ENCODE measurements around the gene C19orf73.

Gene C19orf73

DNA sequence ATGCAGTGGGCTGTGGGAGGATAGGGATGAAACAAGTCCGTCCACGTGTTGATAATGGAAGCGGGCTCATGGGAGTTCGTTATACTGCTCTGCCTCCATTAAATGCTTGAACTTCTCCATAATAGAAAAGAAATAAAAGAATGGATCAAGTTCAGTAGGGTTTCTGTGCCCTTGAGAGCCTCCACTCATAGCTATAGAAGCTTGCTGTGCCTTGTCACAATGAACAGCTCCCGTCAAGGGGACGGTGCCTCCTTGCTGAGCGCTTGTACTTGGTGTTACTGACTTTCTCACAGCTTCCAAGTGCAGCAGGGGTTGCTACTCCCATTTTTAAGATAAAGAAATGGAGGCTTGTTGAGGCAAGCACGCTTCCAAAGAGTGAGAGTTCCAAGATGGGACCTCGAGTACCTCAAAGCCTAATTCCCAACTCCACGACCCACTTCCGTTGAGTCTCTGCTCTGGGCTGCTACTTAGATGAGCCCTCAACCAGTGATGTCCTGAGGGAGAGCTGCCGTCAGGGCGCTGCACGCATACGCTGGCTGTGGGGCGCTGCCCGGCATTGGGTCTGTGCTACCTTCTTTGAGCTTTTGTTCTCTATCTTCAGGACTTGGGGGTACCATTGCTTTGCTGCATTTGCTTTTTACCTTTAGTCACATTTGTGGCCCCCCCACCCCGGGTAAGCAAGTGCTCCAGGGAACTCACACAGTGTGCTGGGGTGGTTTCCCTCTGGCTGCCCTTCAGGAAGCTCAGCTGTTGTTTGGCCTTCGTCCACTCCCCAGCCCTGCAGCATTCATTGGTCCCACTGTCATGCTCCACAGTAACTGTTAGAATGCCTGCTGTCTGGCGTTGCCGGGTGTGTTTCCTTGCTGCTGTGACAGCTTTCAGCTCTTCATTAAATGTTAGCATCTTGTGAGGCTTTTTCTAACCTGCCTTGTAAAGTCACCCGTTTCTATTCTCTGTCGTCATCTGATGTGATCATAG, 24.1 kb downstream of the C19orf73 start:
- H3K4me3 ChIP-seq (ENCODE audit: low read depth, low read length) = no peak overlapping the region
- TF ChIP-seq, protein P1, sequence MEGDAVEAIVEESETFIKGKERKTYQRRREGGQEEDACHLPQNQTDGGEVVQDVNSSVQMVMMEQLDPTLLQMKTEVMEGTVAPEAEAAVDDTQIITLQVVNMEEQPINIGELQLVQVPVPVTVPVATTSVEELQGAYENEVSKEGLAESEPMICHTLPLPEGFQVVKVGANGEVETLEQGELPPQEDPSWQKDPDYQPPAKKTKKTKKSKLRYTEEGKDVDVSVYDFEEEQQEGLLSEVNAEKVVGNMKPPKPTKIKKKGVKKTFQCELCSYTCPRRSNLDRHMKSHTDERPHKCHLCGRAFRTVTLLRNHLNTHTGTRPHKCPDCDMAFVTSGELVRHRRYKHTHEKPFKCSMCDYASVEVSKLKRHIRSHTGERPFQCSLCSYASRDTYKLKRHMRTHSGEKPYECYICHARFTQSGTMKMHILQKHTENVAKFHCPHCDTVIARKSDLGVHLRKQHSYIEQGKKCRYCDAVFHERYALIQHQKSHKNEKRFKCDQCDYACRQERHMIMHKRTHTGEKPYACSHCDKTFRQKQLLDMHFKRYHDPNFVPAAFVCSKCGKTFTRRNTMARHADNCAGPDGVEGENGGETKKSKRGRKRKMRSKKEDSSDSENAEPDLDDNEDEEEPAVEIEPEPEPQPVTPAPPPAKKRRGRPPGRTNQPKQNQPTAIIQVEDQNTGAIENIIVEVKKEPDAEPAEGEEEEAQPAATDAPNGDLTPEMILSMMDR (IDR thresholded peaks at IDR 0.05; ENCODE audit: control insufficient read depth, extremely low read depth, insufficient read depth) = no peak
- DNase-seq (ENCODE audit: low read depth) = no peak

DNA sequence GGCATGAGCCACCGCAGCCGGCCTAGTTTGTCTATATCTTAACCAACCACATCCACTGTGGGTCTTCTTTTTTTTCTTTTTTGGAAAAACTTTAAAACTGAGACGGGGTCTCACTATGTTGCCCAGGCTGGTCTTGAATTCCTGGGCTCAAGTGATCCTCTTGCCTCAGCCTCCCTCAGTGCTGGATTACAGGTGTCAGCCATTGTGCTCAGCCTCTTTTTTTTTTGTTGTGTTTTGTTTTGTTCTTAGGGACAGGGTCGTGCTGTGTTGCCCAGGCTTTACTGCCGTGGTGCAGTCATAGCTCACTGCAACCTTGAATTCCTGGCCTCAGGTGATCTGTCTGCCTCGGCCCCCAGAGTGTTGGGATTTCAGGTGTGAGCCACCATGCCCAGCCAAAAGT, 26.3 kb downstream of the C19orf73 start:
- TF ChIP-seq, protein P1 (IDR thresholded peaks at IDR 0.05; ENCODE audit: control insufficient read depth, extremely low read depth, insufficient read depth) = no peak
- H3K4me3 ChIP-seq (ENCODE audit: low read depth, low read length) = no peak overlapping the region
- no peak for DNase-seq (ENCODE audit: low read depth)

DNA sequence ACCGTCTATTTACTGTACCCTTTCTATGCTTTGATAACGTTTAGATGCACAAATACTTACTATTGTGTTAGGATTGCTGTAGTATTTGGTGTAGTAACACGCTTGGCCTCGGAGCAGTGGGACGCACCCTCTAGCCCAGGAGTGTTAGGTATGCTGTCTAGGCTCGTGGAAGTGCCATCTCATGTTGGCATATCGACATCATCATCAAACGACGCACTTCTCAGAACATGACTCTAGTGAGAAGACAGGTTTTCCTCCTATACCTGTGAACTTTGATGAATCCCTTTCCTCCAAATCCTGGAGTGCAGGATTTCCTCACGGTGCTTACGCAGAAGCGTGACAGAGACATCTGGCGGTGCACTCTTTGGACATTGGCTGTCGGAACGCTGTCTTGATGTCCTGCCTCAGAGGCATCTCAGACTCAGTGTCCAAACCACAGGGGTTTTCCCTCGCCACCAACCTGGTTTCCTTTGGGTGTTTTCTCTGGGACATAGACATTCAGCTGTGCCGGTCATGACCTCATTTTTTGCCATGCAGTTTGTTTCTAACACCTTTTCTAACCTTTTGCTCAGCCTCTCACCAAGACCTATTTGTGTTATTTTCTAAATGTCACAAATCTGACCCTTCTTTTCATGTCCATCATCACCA, 27.4 kb downstream of the C19orf73 start:
- TF ChIP-seq, protein P1 (IDR thresholded peaks at IDR 0.05; ENCODE audit: control insufficient read depth, extremely low read depth, insufficient read depth) = no peak
- no peak for DNase-seq (ENCODE audit: low read depth)
- H3K4me3 ChIP-seq (ENCODE audit: low read depth, low read length) = no peak overlapping the region

DNA sequence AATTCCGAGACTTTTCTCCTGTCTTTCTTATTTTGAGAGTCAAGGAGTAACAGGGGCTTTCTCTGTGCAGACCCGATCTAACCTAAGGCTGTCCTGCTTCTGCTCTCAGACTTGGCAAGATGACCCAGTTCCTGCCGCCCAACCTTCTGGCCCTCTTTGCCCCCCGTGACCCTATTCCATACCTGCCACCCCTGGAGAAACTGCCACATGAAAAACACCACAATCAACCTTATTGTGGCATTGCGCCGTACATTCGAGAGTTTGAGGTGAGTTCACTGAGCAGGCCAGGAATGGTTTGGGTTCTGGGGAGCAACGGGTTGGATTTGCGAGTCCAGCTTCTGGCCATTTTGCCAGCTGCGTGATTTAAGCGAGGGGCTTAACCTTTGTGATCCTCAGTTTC, 32.6 kb downstream of the C19orf73 start:
- TF ChIP-seq, protein P1 (IDR thresholded peaks at IDR 0.05; ENCODE audit: control insufficient read depth, extremely low read depth, insufficient read depth) = no peak
- H3K4me3 ChIP-seq (ENCODE audit: low read depth, low read length) = peak overlapping the region; percentile 87
- no peak for DNase-seq (ENCODE audit: low read depth)

DNA sequence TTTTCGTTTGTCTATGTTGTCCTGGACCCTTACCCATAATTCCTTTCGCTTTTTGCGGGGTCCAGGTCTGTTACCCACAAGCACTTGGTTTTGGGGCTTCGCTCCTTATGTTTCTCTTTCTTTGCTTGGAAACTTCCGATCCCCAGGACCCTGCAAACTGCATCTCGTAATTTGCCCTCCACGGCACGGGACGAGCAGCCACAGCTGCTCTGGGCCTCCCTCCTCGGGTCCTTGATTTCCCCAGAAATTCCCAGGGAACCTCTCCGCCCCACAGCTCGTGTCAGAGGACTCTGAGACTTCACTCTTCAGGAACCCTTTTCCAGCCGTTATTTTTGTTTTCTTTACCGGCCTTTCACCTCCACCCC, 33.1 kb downstream of the C19orf73 start:
- DNase-seq (ENCODE audit: low read depth) = no peak
- H3K4me3 ChIP-seq (ENCODE audit: low read depth, low read length) = peak overlapping the region; percentile 87
- TF ChIP-seq, protein P1 (IDR thresholded peaks at IDR 0.05; ENCODE audit: control insufficient read depth, extremely low read depth, insufficient read depth) = no peak

DNA sequence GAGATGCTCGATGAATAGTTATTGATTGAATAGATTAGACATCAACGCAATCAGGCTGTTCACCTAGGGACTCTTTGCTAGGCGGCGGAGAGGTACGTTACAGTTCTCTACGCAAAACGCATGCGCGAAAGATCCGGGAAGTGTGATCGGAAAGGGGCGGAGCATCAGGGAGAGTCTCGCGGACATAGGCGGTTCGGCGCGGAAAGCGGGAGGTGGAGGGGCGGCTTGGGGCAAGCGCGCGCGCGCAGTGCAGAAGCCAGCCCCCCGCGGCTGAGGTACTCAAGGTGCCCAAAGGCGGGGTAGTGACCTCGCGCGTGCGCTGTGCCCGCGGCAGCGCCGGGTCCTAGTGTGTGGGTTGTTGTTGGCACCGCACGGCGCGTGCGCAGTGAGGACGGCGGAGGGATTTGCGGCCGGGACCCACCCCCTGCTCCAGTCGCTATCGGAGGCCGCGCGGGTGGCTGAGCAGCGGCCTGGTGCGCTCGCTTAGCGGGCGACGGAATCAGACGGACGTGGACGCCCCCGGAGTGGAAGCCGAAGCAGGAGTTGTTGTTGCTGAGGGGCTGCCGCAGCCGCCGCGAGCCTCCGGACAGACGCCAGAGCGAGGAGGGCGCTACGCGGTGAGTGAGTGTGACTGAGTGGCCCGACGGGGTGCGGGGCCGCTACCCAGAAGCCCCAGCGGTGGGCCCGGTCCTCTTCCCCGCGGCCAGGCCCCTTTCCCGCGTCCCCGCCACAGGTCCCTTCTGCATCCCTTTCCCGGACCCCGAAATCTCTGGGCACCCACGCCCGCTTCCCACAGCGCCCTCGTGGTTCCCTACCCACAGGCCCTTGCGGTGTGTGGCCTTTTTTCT, 33.7 kb downstream of the C19orf73 start, which contains the start of gene SNRNP70:
TSS of gene SNRNP70 (plus strand) at position 432 of the 848 bp plus-strand sequence. CDS start 964 bp downstream, outside the sequence.
- DNase-seq (ENCODE audit: low read depth) = peak; percentile 90

More for the DNA sequence above, 33.7 kb downstream of the C19orf73 start, which contains the start of gene SNRNP70:
- H3K4me3 ChIP-seq (ENCODE audit: low read depth, low read length) = peak within 1 kb of the TSS; percentile 87
- TF ChIP-seq, protein P1 (IDR thresholded peaks at IDR 0.05; ENCODE audit: control insufficient read depth, extremely low read depth, insufficient read depth) = no peak
